GM19463 (cell line): ENCODE data around the gene RACGAP1.

Experiments used
- ATAC-seq: cut with Tn5 transposase; IDR thresholded peaks from one replicate; pipeline ENCODE4 v1.9.1; 2021; ENCODE audit warnings: mild to moderate bottlenecking, moderate library complexity; ENCODE audit not compliant: unreplicated experiment

RACGAP1 gene

GRCh38 chr12:49959685-49960473, 65.4 kb downstream of the RACGAP1 start:
- no peak for ATAC-seq

GRCh38 chr12:49957570-49957967, 67.7 kb downstream of the RACGAP1 start:
- no peak for ATAC-seq

GRCh38 chr12:49956663-49957569, 68.4 kb downstream of the RACGAP1 start:
- ATAC-seq, result no peak

- no peak for ATAC-seq
These were observed 69.2 kb downstream of the RACGAP1 start for GRCh38 chr12:49955899-49956662.

GRCh38 chr12:49954863-49955830, 70.1 kb downstream of the RACGAP1 start:
- ATAC-seq, result no peak

- no peak for ATAC-seq
These were observed 71.1 kb downstream of the RACGAP1 start for GRCh38 chr12:49953961-49954846.

- no peak for ATAC-seq
These were observed 72.1 kb downstream of the RACGAP1 start for GRCh38 chr12:49953151-49953550.

- no peak for ATAC-seq
These were observed 72.8 kb downstream of the RACGAP1 start for GRCh38 chr12:49952391-49953055.

GRCh38 chr12:49951411-49952240, 73.7 kb downstream of the RACGAP1 start:
- no peak for ATAC-seq

- ATAC-seq, result no peak
These were observed 74.7 kb downstream of the RACGAP1 start, which contains the start of gene AQP2 for GRCh38 chr12:49950273-49951251. AQP2 (plus strand) TSS chr12:49950737; CDS start chr12:49950831, 94 bp downstream.

GRCh38 chr12:49949866-49950265, 75.4 kb downstream of the RACGAP1 start:
- ATAC-seq, result no peak

- ATAC-seq, result no peak
These were observed 76.1 kb downstream of the RACGAP1 start for GRCh38 chr12:49948866-49949845.

GRCh38 chr12:49947593-49948226, 77.6 kb downstream of the RACGAP1 start:
- ATAC-seq, result no peak

- no peak for ATAC-seq
These were observed 78.8 kb downstream of the RACGAP1 start for GRCh38 chr12:49946497-49946896.

GRCh38 chr12:49946086-49946485, 79.2 kb downstream of the RACGAP1 start:
- ATAC-seq, result no peak
